ENCODE measurements around the gene SLC1A5.

GRCh38 chr19:46725036-46725820 lies 63.2 kb downstream of the SLC1A5 start:
- TF ChIP-seq POLR2A (IDR thresholded peaks at IDR 0.05), result no peak
- TF ChIP-seq CTCF (IDR thresholded peaks at IDR 0.05), result no peak
- no peak for TF ChIP-seq EP300 (IDR thresholded peaks at IDR 0.05)

All from tibial nerve (tissue), 4 donors.